HG03066 (cell line): ENCODE data around the gene SLC22A31.
"Not testable (repeated sequence)": the region's sequence is repeated elsewhere in the genome, so short reads cannot be mapped to it uniquely, and the experiment has no call there.

ENCODE experiments used
- ATAC-seq: cut with Tn5 transposase; IDR thresholded peaks from one replicate; pipeline ENCODE4 v1.9.1; 2021; ENCODE audit warnings: low read depth; ENCODE audit not compliant: unreplicated experiment

The SLC22A31 gene

GRCh38 chr16:89168381-89169189, 31.8 kb downstream of the SLC22A31 start:
- ATAC-seq: no peak

GRCh38 chr16:89167425-89167941, 32.9 kb downstream of the SLC22A31 start:
- no peak for ATAC-seq

- no peak for ATAC-seq
Measured at GRCh38 chr16:89166696-89167424, 33.5 kb downstream of the SLC22A31 start.

GRCh38 chr16:89165681-89165979, 34.7 kb downstream of the SLC22A31 start:
- not testable (repeated sequence) for ATAC-seq

- ATAC-seq: no peak
Measured at GRCh38 chr16:89164847-89165680, 35.3 kb downstream of the SLC22A31 start.

- ATAC-seq: no peak
Measured at GRCh38 chr16:89164436-89164835, 35.9 kb downstream of the SLC22A31 start.

- no peak for ATAC-seq
Measured at GRCh38 chr16:89163297-89163696, 37.0 kb downstream of the SLC22A31 start.

- ATAC-seq: no peak
Measured at GRCh38 chr16:89161763-89162713, 38.3 kb downstream of the SLC22A31 start.

- ATAC-seq: no peak
Measured at GRCh38 chr16:89160977-89161701, 39.2 kb downstream of the SLC22A31 start.

- no peak for ATAC-seq
Measured at GRCh38 chr16:89159850-89160354, 40.4 kb downstream of the SLC22A31 start.

- ATAC-seq: no peak
Measured at GRCh38 chr16:89159066-89159849, 41.1 kb downstream of the SLC22A31 start.

- no peak for ATAC-seq
Measured at GRCh38 chr16:89157778-89158177, 42.6 kb downstream of the SLC22A31 start.

- no peak for ATAC-seq
Measured at GRCh38 chr16:89156740-89157645, 43.3 kb downstream of the SLC22A31 start.

- no peak for ATAC-seq
Measured at GRCh38 chr16:89155851-89156739, 44.2 kb downstream of the SLC22A31 start.

- no peak for ATAC-seq
Measured at GRCh38 chr16:89155184-89155679, 45.1 kb downstream of the SLC22A31 start.
